IMR-90 (cell line): Measurements from ENCODE around the gene LCE4A.

Experiments
- CEBPB ChIP-seq: IDR thresholded peaks from 2 replicates; pipeline ENCODE4 v1.6.1; 2012; ENCODE audit warnings: low read depth, low read length, improper control_type of control experiment
- MXI1 ChIP-seq: IDR thresholded peaks from 2 replicates; pipeline ENCODE4 v1.6.1; 2012; ENCODE audit warnings: low read depth, mild to moderate bottlenecking, low read length, moderate library complexity, borderline replicate concordance
- RFX5 ChIP-seq: IDR thresholded peaks from 2 replicates; pipeline ENCODE4 v1.8.0; 2012; ENCODE audit warnings: low read depth, mild to moderate bottlenecking, low read length, moderate library complexity
- TF ChIP-seq, protein P1 (sequence below): conservative IDR thresholded peaks from 2 replicates; pipeline ENCODE4 v1.5.1; 2012; ENCODE audit warnings: mild to moderate bottlenecking, low read depth, low read length, improper control_type of control experiment

- no peak for TF ChIP-seq RFX5
- TF ChIP-seq, protein P1, sequence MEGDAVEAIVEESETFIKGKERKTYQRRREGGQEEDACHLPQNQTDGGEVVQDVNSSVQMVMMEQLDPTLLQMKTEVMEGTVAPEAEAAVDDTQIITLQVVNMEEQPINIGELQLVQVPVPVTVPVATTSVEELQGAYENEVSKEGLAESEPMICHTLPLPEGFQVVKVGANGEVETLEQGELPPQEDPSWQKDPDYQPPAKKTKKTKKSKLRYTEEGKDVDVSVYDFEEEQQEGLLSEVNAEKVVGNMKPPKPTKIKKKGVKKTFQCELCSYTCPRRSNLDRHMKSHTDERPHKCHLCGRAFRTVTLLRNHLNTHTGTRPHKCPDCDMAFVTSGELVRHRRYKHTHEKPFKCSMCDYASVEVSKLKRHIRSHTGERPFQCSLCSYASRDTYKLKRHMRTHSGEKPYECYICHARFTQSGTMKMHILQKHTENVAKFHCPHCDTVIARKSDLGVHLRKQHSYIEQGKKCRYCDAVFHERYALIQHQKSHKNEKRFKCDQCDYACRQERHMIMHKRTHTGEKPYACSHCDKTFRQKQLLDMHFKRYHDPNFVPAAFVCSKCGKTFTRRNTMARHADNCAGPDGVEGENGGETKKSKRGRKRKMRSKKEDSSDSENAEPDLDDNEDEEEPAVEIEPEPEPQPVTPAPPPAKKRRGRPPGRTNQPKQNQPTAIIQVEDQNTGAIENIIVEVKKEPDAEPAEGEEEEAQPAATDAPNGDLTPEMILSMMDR: no peak
- no peak for TF ChIP-seq CEBPB
- TF ChIP-seq MXI1: no peak
Measured at GRCh38 chr1:152745765-152746444, 37.9 kb downstream of the LCE4A start.
